ENCODE data around the gene GUF1.

The GUF1 gene, protein sequence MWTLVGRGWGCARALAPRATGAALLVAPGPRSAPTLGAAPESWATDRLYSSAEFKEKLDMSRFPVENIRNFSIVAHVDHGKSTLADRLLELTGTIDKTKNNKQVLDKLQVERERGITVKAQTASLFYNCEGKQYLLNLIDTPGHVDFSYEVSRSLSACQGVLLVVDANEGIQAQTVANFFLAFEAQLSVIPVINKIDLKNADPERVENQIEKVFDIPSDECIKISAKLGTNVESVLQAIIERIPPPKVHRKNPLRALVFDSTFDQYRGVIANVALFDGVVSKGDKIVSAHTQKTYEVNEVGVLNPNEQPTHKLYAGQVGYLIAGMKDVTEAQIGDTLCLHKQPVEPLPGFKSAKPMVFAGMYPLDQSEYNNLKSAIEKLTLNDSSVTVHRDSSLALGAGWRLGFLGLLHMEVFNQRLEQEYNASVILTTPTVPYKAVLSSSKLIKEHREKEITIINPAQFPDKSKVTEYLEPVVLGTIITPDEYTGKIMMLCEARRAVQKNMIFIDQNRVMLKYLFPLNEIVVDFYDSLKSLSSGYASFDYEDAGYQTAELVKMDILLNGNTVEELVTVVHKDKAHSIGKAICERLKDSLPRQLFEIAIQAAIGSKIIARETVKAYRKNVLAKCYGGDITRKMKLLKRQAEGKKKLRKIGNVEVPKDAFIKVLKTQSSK

DNA sequence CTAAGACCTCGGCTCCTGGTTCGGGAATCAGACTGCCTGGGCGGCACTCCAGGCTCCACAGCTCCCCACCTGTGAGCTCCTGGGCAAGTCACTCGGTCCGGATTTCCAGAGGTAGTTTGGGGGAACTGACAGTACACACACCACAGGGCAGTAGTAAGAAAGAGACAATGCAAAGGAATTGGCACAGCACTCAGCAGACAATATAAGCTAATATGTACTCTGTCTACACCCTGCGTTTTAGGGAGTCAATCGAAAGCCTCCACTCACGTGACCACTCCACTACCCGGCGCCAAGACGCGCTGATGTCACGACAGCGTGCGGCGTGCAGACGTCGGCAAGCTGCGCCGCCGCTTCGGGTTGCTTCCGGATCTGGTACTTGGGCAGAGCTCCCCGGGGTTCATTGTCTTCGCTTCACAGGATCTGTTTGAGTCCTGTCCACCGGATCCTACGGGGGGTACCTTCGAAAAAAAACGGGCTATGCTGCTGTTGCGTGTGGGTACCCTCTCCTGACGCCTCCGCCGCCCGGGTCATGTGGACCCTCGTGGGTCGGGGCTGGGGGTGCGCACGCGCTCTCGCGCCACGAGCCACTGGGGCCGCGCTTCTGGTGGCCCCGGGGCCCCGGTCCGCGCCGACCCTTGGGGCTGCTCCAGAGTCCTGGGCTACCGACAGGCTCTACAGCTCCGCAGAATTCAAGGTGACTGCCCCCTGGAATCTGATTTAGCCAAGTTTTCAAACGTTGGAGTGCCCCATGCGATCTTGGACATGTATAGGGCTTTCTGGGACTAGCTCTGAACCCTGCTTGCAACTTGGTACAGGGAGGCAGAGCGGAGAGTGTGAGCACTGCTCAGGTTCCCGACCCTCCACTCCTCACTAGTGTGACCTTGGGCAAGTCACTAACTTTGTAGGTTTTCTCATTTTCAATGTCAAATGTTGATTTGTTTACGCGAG lies at the start of gene GUF1:
Gene GUF1 (plus strand): TSS at position 327 of the 948 bp plus-strand sequence. CDS start 203 bp downstream, at position 530.
- peak; percentile 85 for DNase-seq

DNA sequence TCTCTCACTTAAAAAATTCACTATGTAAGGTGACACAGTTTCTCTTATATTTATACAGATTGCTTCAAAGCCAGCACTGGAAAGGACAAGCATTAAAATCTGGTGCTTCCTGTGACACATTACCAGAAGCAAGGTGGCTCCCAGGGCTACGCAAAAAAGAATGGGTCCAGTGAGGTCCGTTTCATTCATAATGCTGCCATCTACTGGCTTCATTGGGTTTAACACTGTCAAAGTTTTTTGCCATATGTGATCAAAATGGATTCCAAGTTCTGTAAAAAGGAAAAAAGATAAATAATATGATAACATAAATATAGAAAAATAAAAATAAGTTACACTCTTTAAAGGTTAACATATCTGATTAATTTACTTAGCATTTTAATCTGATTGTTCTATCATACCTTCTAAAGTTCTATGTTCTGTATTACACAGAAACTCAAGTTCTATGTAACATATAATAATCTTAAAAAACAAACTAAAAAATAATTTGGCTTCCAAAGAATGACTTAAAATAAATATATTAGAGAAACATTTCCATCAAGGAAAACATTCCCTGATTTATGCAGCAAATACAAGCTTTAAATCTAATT lies 48.8 kb upstream of the GUF1 start:
- DNase-seq: no peak

DNA sequence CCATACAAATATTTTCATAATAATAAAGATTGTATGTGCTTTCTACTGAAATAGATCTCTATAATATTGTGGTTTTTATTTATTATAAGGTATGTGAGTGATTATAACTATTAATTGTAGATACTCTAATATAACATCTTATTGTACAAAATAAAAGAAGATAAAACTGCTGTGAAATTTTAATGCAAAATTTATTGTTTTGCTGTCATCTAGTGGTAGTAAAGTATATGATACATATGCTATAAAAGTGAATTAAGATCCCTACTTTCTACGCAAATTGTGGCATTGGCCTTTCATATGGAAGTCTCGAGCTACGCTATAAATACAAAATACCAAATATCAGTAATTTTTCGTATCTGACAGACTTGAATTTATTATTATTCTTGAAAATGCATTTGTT lies 46.1 kb upstream of the GUF1 start:
- no peak for DNase-seq

DNA sequence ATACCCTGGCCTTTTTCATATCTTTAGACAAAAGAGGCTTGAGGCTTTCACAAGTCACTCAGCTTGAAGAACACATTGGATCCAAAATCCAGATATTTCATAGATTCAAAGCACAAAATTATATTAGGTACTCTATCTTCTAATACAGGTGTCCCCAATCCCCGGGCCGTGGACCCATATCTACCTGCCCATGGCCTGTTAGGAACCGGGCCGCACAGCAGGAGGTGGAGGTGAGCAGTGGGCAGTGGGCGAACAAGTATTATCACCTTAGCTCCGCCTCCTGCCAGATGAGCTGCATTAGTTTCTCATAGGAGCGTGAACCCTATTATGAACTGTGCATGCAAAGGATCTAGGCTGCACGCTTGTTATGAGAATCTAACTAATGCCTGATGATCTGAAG lies 45.5 kb upstream of the GUF1 start:
- no peak for DNase-seq

DNA sequence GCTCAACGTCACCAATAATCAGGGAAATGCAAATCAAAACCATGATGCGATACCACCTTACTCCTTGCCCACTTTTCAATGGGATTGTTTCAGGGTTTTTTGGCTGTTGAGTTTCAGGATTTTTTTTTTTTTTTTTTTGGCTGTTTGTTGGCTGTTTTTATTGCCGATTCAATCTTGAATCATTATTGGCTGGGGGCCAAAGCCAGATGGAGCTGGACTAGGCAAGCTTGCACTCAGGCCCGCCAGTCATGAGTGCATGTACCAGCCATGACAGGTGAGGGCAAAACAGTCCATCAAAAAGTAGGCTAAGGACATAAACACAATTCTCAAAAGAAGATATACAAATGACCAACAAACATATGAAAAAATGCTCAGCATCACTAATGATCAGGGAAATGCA lies 40.1 kb upstream of the GUF1 start:
- no peak for DNase-seq

DNA sequence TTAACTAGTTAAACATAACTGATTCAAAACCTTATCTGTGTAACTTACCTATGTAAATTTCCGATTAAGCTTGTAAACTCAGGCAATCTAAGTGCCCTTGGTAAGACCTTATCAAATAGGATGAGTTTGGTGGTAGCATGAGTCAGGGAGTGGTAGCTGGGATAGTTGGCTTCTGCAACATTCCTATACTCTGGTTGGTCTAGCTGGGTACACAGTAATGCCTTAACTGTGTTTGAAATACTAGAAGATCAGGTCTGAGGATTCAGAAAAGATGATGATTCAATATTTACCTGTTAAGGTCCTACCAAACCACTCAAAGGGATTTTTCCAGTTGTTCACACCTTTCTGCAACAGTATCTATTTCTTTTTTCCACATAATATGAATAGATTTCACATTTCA lies 32.1 kb upstream of the GUF1 start:
- no peak for DNase-seq

DNA sequence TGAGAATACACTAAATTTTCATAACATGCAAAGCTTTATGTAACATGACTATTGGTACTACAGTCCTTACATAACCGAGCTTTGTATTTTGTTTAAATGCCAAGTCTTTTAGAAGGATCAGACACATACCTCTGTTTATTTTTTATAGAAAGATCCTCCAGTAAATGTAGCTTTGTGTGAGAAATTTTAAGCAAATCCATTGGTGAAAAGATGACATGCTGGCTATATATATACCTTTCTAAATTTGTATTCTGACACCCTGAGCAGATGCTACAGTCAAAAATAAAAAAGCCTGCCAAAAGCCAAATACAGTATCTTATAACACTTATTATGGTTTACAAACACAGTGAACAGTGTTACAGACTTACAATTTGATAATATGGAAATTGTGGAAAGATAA lies 26.8 kb upstream of the GUF1 start, which contains the start of gene YIPF7:
Gene YIPF7 (minus strand): TSS at position 201 of the 400 bp plus-strand sequence. CDS start 1,525 bp downstream, outside the sequence.
- no peak for DNase-seq

DNA sequence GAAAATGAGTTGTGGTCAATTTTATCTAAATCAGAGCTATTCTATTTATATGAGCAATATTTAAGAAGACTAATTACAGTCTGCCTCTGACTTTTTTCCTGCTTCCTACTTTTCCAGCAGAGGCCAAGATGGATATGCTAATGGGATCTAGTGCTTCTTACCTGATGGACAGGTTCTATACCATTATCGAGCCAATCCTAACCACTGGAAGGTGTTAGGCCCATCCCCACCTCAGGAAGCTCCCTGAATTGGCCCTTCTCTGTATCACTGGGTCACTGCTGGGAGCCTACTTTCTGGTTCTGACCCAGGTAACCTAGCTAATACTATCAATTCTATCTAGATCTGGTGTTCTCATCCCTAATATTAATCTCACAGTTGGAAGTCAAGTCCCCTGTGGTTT lies 26.2 kb upstream of the GUF1 start:
- DNase-seq: no peak

DNA sequence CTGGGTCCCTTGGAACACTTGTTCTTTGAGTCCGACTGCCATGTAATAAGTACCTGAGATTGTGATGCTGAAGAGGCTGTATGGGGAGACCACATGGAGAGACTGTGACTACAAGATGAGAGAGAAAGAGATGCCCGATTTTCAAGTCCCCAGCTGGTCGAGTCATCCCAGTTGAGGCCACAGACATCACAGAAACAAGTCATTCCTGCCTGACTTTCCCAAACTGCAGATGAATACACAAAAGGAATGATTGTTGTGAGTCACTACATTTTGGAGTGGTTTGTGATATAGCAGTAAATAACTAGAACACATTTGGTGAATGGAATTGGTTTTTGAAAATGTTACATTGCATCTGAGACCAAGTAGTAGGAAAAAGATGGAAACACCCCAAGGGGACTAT lies 17.8 kb upstream of the GUF1 start:
- DNase-seq: no peak

DNA sequence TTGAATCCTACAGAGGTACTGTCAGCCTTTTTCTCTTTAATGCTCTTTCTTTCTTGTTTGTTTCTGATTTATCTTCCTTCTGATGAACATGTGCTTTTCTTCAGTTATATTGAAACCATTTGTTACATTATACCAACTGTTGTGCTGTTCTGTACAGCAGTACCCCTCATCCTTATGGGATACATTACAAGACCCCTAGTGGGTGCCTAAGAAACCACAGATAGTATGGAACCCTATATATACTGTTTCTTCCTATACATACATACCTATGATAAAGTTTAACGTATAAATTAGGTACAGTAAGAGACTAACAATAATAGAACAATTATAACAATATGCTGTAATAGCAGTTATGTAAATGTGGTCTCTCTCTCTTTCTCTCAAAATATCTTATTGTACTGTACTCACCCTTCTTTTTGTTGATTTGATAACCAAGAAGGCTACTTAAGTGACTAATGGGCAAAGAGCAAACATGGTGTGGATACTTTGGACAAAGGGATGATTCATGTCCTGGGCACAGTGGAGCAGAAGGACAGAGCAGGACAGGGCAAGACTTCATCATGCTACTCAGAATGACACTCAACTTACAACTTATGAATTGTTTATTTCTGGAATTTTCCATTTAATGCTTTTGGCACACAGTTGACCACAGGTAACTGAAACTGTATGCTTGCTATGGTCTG lies 16.1 kb upstream of the GUF1 start:
- DNase-seq: no peak

DNA sequence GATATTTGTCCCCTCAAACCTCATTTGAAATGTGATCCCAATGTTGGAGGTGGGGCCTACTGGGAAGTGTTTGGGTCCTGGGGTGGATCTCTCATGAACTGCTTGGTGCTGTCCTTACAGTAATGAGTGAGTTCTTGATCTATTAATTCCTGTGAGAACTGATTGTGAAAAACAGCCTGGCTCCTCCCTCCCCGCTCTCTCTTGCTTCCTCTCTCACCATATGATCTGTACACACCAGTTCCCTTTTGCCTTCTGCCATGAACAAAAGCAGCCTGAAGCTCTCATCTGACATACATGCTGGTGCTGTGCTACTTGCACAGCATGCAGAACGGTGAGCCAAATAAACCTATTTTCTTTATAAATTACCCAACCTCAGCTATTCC lies 15.6 kb upstream of the GUF1 start:
- no peak for DNase-seq

DNA sequence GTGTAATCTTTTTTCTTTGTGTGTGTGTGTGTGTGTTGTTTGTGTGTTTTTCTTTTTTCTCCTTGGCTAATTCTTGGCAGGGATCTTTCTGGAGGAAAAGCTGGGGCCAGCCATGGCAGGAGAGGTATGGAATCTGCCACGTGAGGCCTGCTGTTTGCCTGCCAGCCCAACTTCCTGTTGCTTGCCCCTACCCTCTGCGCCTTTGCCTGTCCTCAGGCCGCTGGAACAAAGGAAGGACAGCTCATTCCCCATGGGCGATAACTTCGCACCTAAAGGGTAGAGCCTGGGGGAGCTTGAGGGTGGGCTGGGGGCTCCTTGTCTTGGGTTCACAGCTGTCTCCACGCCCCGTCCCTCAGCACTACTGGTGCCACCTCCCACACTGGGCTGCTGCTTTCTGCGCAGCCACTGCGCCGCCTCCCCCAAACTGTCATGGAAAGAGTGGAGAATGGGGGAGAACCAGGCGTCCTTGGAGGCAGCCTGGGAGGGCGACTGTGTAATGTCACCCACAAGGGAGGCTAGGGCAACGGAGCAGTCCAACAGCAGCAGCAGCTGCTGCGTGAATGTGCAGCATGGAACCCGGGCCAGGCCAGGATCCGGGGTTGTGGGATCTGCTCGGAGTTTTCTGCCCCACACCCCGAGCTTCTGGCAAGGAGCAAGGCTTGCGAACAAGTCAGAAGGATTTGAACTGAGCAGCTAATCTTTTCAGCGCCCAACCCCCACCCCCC lies 14.5 kb upstream of the GUF1 start:
- DNase-seq: no peak

DNA sequence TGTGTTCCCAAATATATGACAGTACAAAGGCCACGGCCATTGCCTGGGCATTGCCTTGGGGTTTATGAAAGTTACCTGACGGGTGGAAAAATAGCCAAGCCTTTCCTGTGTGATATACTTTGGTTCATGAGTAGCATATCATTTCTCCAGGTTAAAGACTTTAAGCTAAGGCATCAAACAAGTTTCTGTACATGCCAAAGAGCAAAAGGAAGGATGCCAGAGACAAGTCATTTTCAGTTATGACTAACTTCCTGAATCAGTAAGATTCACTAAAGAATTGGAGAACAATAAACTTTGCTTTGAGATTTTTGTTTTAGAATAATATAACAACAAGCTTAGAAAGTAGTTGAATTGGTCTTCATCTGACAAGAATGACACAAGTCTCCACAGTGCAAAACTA lies 9.7 kb upstream of the GUF1 start:
- no peak for DNase-seq

DNA sequence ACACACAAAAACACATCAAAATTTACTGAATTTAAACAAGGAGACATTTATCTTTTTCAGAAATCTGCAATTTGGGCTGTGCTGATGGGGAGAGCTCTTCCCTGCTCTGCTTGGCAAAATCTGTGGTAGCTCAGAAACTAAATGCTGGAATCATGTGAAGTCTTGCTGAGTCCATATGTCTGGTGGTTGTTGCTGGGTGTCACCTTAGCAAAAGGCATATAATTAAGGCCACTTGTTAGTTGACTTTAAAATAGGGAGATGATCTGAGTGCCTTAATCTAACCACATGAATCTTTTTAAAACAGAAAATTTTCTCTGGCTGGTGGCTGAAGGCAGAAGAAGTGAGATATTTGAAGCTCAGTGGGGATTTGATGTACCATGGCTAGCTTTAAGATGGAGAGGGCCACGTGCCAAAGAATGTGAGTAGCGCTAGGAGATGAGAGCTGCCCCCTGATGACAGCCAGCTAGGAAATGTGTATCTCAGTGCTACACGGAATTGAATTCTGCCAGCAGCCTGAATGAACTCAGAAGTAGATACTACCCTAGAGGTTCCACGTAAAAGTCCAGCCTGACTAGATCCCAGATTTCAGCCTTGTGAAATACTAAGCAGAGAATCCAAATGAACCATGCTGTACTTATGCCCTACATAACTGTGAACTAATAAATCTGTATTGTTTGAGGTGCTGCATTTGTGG lies 7.6 kb upstream of the GUF1 start:
- no peak for DNase-seq

DNA sequence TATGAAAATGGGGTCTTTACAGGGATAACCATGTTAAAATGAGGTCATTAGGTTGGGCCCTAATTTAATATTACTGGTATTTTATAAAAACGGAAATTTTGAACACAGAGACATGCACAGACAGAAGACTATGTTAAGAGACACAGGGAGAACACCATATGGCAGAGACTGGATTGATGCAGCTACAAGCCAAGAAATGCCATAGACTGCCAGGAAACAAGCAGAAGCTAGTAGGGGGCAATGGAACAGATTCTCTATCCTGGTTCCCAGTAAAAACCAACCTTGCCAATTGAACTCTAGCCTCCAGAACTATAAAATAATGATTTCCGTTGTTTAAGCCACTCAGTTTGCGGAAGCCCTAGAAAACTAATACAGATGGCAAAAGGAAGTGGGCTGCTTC lies 6.6 kb upstream of the GUF1 start:
- DNase-seq: no peak

DNA sequence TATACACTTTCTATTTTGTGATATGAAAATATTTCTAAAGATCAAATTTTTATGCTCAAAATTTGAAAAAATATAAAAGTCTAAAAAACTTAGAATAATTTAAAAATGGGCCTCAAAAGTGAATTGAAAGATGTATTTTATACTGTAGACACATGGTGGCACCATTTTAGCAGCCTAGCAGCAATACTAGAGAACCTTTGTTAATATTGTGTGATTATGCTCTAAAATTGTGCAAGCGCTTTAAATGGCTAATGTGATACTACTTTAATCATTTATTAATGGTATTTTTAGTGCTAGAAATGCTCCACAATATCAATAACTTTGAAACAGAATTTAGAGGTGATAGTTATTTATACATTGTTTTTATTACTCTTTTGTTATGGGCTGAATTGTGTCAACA lies 3.7 kb upstream of the GUF1 start:
- no peak for DNase-seq

DNA sequence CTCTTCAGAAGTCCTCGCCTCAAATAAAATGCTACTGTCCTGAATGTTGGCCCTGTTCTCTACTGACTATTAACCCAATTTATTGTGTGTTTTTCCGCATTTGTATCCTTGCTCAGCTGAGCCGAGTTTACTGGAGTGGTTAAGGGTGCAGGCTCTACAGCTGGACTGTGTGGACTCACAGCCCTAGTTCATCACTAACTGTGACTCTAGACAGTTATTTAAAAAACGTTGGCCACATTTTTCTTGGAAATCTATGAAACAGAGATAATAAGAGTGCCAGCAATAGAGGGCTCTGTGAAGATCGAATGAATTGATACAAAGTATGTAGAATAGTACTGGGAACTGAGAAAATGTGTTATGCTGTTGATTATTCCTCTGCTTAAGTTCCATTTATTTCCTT lies 2.9 kb upstream of the GUF1 start:
- DNase-seq: no peak

DNA sequence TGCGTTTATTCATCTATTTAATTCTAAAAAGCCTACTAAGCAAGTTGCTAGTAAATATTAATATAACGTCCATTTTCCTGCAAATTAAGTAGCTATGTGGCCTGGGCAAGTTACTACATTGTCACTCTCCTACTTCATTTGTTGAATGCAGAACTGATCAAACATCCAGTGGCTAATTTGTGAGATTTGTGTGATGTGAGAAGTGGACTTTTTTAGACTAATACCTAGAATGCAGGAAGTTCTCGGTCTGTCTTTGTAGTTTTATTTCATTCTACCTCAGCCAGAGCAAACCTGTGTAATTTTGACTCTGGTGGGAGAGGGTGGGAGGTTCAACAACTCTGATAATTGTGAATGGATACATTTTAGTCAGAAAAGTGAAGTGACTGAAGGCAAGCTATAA lies 840 bp downstream of the GUF1 start:
- DNase-seq: no peak

DNA sequence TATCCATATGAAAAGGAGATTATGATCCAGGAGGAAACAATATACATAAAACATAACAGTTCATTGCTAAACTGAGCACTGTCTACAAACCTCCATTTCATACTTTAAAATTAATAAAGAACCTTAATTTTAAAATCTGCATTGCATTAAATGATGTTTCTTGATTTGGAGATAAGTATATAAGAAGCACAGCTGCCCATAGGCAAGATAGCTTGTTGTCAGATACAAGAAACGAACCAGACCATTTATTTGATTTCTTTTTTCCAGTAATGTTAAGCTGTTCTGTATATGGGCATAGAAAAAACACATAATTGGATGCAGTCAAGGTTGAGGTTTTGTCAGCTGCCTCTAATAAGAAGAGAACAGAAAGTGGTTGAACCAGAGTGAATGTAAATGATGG lies 6.4 kb downstream of the GUF1 start:
- DNase-seq: no peak

DNA sequence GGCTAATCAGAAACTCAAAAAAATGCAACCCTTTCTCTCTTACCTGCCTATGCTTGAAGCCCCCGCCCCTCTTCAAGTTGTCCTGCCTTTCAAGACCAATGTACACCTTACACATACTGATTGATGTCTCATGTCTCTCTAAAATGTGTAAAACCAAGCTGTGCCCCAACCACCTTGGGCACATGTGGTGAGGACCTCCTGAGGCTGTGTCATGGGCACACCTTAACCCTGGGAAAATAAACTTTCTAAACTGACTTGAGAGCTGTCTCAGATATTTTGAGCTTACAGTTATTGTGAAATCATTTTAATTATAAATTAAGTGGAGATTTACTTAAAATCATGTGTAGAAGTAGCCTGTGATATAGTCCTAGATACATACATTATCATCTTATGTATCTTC lies 22.2 kb downstream of the GUF1 start:
- DNase-seq: no peak

DNA sequence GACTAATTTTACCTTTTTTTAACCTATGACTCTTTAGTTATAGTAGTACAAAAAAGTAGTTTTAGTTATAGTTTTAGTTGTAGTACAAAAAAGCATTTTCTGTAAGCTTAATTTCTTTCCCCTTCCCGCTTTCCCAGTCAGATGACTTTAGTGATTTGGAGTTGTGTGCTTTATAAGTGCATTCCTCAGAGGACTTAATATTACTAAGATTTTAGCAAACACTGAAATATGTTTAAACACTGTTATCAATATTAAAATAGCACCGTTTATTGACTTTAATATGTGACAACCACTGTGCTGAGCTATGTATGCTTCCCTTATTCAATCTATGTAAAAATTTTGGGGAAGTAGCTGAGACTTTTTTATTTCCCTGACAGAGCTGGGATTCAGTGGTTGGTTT lies 22.8 kb downstream of the GUF1 start:
- no peak for DNase-seq

Data from NCI-H187 (cell line).